ENCODE data around the gene CEACAM18. TPM values are rescaled to one million over a fixed set of nuclear protein-coding genes. Genes with fewer than 3 reads are reported as not detected.

Gene CEACAM18
- total and polyA plus RNA-seq, 9 donors = not detected

DNA sequence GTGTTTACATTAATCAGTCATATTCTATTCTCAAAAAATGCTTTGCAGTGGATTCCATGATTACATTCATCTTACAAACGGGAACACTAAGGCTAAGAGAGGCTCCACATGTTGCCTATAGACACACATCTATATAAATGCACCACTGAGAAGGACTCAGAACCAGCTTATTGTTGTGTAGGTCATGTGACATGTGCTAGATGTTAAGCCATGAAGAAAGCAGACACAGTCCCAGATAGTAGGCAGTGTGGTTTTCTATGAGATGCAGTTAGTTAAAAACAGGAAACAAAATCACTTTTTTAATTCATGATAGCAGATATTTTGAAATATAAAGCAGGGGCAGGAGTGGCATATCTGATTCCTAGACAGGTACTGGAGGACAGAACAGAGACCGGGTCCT, 42.4 kb downstream of the CEACAM18 start:
- Histone ChIP-seq H3K27ac (no peak overlapping the region), H3K27me3 (no peaks in the 10 kb centered on the region), H3K36me3 (no peaks in the 10 kb centered on the region), H3K4me3 (no peak overlapping the region), H3K4me1 (ENCODE audit: insufficient read depth) (no peaks in the 10 kb centered on the region), H3K9me3 (no peaks in the 10 kb centered on the region)
- WGBS, 3 donors = 43 to 50% (median 47%) methylated on average over 2 of the region's 2 CpGs
- no peak for DNase-seq
- intact Hi-C loops (cut with DNase I) = no loop called here
- TF ChIP-seq EP300 (IDR thresholded peaks at IDR 0.05) = no peak
- no peak for TF ChIP-seq POLR2A (IDR thresholded peaks at IDR 0.05)
- TF ChIP-seq, protein P1, sequence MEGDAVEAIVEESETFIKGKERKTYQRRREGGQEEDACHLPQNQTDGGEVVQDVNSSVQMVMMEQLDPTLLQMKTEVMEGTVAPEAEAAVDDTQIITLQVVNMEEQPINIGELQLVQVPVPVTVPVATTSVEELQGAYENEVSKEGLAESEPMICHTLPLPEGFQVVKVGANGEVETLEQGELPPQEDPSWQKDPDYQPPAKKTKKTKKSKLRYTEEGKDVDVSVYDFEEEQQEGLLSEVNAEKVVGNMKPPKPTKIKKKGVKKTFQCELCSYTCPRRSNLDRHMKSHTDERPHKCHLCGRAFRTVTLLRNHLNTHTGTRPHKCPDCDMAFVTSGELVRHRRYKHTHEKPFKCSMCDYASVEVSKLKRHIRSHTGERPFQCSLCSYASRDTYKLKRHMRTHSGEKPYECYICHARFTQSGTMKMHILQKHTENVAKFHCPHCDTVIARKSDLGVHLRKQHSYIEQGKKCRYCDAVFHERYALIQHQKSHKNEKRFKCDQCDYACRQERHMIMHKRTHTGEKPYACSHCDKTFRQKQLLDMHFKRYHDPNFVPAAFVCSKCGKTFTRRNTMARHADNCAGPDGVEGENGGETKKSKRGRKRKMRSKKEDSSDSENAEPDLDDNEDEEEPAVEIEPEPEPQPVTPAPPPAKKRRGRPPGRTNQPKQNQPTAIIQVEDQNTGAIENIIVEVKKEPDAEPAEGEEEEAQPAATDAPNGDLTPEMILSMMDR (IDR thresholded peaks at IDR 0.05) = no peak

DNA sequence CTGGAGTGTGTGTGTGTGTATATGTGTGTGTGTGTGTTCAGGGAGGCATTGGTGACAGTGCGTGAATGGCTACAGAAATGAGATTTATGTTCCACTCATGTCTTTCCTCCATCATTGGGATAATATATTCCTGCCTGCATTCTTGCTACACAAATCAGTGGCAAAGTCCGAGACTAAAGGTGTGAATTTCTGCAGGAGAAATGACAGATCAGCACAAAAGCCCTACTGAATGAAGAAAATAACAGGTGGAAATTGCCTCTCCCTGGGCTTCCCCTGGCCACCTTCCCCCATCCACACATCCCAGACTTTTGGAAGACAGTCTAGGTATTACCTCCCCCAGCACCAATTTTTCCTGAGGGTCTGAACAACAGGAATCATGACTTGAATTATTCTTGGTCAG, 43.0 kb downstream of the CEACAM18 start:
- TF ChIP-seq POLR2A (IDR thresholded peaks at IDR 0.05) (no peak), EP300 (IDR thresholded peaks at IDR 0.05) (no peak)
- TF ChIP-seq, protein P1 (IDR thresholded peaks at IDR 0.05) = no peak
- H3K27ac ChIP-seq = no peak overlapping the region
- intact Hi-C loops (cut with DNase I) = no loop called here
- WGBS, 3 donors = 66 to 75% (median 74%) methylated on average over 2 of the region's 2 CpGs
- H3K4me1 ChIP-seq (ENCODE audit: insufficient read depth) = no peaks in the 10 kb centered on the region
- H3K36me3 ChIP-seq = no peaks in the 10 kb centered on the region
- no peaks in the 10 kb centered on the region for H3K9me3 ChIP-seq
- H3K27me3 ChIP-seq = no peaks in the 10 kb centered on the region
- DNase-seq = no peak
- H3K4me3 ChIP-seq = no peak overlapping the region

DNA sequence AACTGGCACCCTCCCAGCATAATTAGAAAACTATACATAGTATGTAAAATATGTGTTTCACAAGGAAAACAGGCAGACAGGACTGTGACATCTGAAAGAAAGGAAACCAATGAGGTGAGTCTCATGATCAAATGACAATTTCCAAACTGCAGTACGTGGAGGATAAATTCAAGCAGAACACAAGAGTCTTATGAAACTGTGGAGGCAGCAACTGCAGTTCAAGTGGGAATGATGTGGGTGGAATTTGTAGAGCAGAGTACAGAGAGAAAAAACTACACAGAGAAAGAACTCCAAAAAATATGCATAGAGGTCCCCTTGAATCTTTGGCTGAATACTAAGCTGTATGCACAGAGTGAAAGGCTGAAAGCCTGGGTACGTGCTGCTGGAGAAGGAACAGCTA, 43.4 kb downstream of the CEACAM18 start:
- no peaks in the 10 kb centered on the region for H3K36me3 ChIP-seq
- WGBS, 3 donors = 52 to 59% (median 58%) methylated on average over 2 of the region's 2 CpGs
- TF ChIP-seq, protein P1 (IDR thresholded peaks at IDR 0.05) = no peak
- no peaks in the 10 kb centered on the region for H3K9me3 ChIP-seq
- H3K4me3 ChIP-seq = no peak overlapping the region
- DNase-seq = no peak
- no peaks in the 10 kb centered on the region for H3K27me3 ChIP-seq
- no peak overlapping the region for H3K27ac ChIP-seq
- H3K4me1 ChIP-seq (ENCODE audit: insufficient read depth) = no peaks in the 10 kb centered on the region
- intact Hi-C loops (cut with DNase I) = no loop called here

DNA sequence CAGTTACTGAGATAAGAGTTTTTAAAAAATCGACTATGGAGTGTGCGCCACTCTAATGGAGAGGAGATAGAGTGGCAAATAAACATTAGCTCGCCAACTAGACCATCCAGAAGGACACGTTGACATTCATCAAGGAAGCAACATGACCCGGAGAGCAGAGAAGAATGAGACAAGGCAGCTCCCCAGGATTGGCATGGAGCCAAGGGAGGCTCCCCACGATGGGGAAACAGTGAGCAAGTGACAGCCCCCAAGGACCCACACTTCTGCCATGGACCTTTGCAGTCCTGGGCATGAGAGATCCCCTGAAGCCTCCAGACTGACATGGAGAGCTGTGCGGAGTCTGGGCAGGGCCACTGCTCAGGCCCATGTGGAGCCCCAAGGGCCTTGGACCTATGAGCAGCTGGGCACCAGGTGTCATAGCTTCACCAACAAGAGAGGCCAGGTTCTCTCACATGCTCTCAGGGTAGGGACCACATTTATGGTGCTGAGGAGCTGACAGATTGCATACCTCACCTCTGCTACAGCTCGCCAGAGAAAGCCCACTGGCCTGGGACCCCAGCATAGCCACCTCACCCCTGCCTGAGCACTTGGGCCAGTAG, 46.4 kb downstream of the CEACAM18 start:
- Histone ChIP-seq H3K9me3 (no peaks in the 10 kb centered on the region), H3K27ac (no peak overlapping the region), H3K36me3 (no peaks in the 10 kb centered on the region), H3K27me3 (no peaks in the 10 kb centered on the region), H3K4me1 (ENCODE audit: insufficient read depth) (no peaks in the 10 kb centered on the region), H3K4me3 (no peak overlapping the region)
- intact Hi-C loops (cut with DNase I) = no loop called here
- DNase-seq = no peak
- 67 to 81% (median 70%) methylated on average over 8 of the region's 8 CpGs for WGBS, 3 donors
- TF ChIP-seq, protein P1 (IDR thresholded peaks at IDR 0.05) = no peak
- TF ChIP-seq EP300 (IDR thresholded peaks at IDR 0.05) = no peak
- TF ChIP-seq POLR2A (IDR thresholded peaks at IDR 0.05) = no peak
